Hepatocyte (in vitro differentiated cells): ENCODE measurements around the gene GSTM5. TPM values are rescaled to one million over a fixed set of nuclear protein-coding genes. Genes with fewer than 3 reads are reported as not detected.

ENCODE experiments used
- DNase-seq: peaks from one replicate; pipeline ENCODE4 v3.0.0-alpha.2; 2016; ENCODE audit warnings: low spot score
- H2AFZ ChIP-seq: fragments of 200-600 bp; sonication (generic); 2 replicates; pipeline ENCODE4 v1.6.0; 2016; ENCODE audit warnings: antibody characterized with exemption, mild to moderate bottlenecking
- H3K27ac ChIP-seq: fragments of 200-600 bp; sonication (generic); 2 replicates; pipeline ENCODE4 v1.5.1; 2016; ENCODE audit warnings: mild to moderate bottlenecking
- H3K27me3 ChIP-seq: fragments of 200-600 bp; sonication (generic); 2 replicates; pipeline ENCODE4 v1.6.1; 2016
- H3K36me3 ChIP-seq: fragments of 200-600 bp; sonication (generic); replicated peaks from 2 replicates; pipeline ENCODE4 v1.5.1; 2016; ENCODE audit warnings: low read depth; ENCODE audit not compliant: insufficient read depth
- H3K4me1 ChIP-seq: fragments of 200-600 bp; sonication (generic); 2 replicates; pipeline ENCODE4 v1.5.1; 2016; ENCODE audit warnings: mild to moderate bottlenecking, moderate library complexity; ENCODE audit not compliant: insufficient read depth
- H3K4me2 ChIP-seq: fragments of 200-600 bp; sonication (generic); 2 replicates; pipeline ENCODE4 v1.6.0; 2016
- H3K4me3 ChIP-seq: fragments of 200-600 bp; sonication (generic); 2 replicates; pipeline ENCODE4 v1.5.1; 2016; ENCODE audit warnings: mild to moderate bottlenecking
- H3K79me2 ChIP-seq: fragments of 200-600 bp; sonication (generic); 2 replicates; pipeline ENCODE4 v1.6.0; 2017; ENCODE audit warnings: mild to moderate bottlenecking
- H3K9me2 ChIP-seq: fragments of 200-600 bp; sonication (generic); replicated peaks from 2 replicates; pipeline ENCODE4 v1.6.0; 2017; ENCODE audit warnings: mild to moderate bottlenecking; ENCODE audit not compliant: insufficient read depth
- H3K9me3 ChIP-seq: fragments of 200-600 bp; sonication (generic); 2 replicates; pipeline ENCODE4 v1.5.1; 2016; ENCODE audit warnings: low read depth, mild to moderate bottlenecking
- H4K20me1 ChIP-seq: fragments of 200-600 bp; sonication (generic); 2 replicates; pipeline ENCODE4 v1.6.0; 2016; ENCODE audit warnings: mild to moderate bottlenecking; ENCODE audit not compliant: insufficient read depth, poor library complexity, severe bottlenecking
- CTCF ChIP-seq: fragments of 200-600 bp; sonication (generic); IDR thresholded peaks from 2 replicates; pipeline ENCODE4 v1.5.1; 2016; ENCODE audit warnings: antibody characterized with exemption, mild to moderate bottlenecking; ENCODE audit not compliant: poor library complexity
- EZH2 ChIP-seq: fragments of 200-600 bp; sonication (generic); IDR thresholded peaks from 2 replicates; pipeline ENCODE4 v1.6.1; 2016; ENCODE audit warnings: antibody characterized with exemption, mild to moderate bottlenecking, borderline replicate concordance
- EZH2phosphoT487 ChIP-seq: fragments of 200-600 bp; sonication (generic); IDR thresholded peaks from one replicate; pipeline ENCODE4 v1.6.1; 2018; ENCODE audit warnings: antibody characterized with exemption, mild to moderate bottlenecking, low read depth, moderate library complexity; ENCODE audit not compliant: unreplicated experiment, severe bottlenecking
- WGBS: methylation state at CpG from one replicate; pipeline ENCODE4 v1.1.6; 2016; ENCODE audit warnings: low lambda C conversion rate; ENCODE audit errors: missing lambda C conversion rate; 5-methylcytosine and 5-hydroxymethylcytosine counted together
- polyA plus RNA-seq: library from polyadenylated mRNA; unstranded; fragments of >200 nt; fragmentation: Nextera tagmentation; extraction: Ambion mirVana; gene quantifications from 2 replicates; pipeline ENCODE4 v1.2.1, GENCODE V29; 2016
- total RNA-seq: library from RNA; depleted of rRNA; stranded (reverse); fragments of >200 nt; gene quantifications from 2 replicates; pipeline ENCODE4 v1.2.3, GENCODE V29; 2014

GSTM5 gene
- total and polyA plus RNA-seq, 2 experiments from 2014 or later, result 1.2 to 3.0 TPM

- H3K4me1 ChIP-seq, result peaks cover 3% of the 10 kb centered on the region
- WGBS, result 80% methylated on average over 3 of the region's 3 CpGs
Observed at GRCh38 chr1:109716121-109716520, 4.1 kb downstream of the GSTM5 start.

GRCh38 chr1:109716570-109717090 lies 4.6 kb downstream of the GSTM5 start:
- no peaks in the 10 kb centered on the region for H3K9me2 ChIP-seq
- no peak overlapping the region for H3K27ac ChIP-seq
- H3K9me3 ChIP-seq, result no peaks in the 10 kb centered on the region
- H3K4me1 ChIP-seq, result peaks cover 7% of the 10 kb centered on the region
- no peak overlapping the region for H2AFZ ChIP-seq
- no peaks in the 10 kb centered on the region for H3K27me3 ChIP-seq
- no peaks in the 10 kb centered on the region for H3K36me3 ChIP-seq
- H3K4me2 ChIP-seq, result no peak overlapping the region
- H3K79me2 ChIP-seq, result no peaks in the 10 kb centered on the region
- no peak overlapping the region for H3K4me3 ChIP-seq
- TF ChIP-seq CTCF (no peak), EZH2phosphoT487 (no peak), EZH2 (no peak)
- H4K20me1 ChIP-seq, result no peaks in the 10 kb centered on the region
- no peak for DNase-seq
- WGBS, result 93% methylated on average over 3 of the region's 3 CpGs

More at GRCh38 chr1:109716121-109716520, 4.1 kb downstream of the GSTM5 start:
- no peaks in the 10 kb centered on the region for H3K9me3 ChIP-seq
- H3K27ac ChIP-seq, result no peak overlapping the region
- no peak for DNase-seq
- no peak overlapping the region for H3K4me2 ChIP-seq
- H3K79me2 ChIP-seq, result no peaks in the 10 kb centered on the region
- no peaks in the 10 kb centered on the region for H4K20me1 ChIP-seq
- TF ChIP-seq CTCF (no peak), EZH2 (no peak), EZH2phosphoT487 (no peak)
- H3K27me3 ChIP-seq, result no peaks in the 10 kb centered on the region
- no peak overlapping the region for H3K4me3 ChIP-seq
- no peaks in the 10 kb centered on the region for H3K9me2 ChIP-seq
- no peak overlapping the region for H2AFZ ChIP-seq
- H3K36me3 ChIP-seq, result no peaks in the 10 kb centered on the region

GRCh38 chr1:109717729-109718128 lies 5.7 kb downstream of the GSTM5 start:
- H3K27ac ChIP-seq, result no peak overlapping the region
- H3K36me3 ChIP-seq, result no peaks in the 10 kb centered on the region
- no peaks in the 10 kb centered on the region for H3K27me3 ChIP-seq
- no peaks in the 10 kb centered on the region for H4K20me1 ChIP-seq
- DNase-seq, result no peak
- no peak overlapping the region for H2AFZ ChIP-seq
- H3K9me2 ChIP-seq, result no peaks in the 10 kb centered on the region
- H3K4me2 ChIP-seq, result no peak overlapping the region
- no peak overlapping the region for H3K4me3 ChIP-seq
- 89% methylated on average over 5 of the region's 5 CpGs for WGBS
- H3K9me3 ChIP-seq, result no peaks in the 10 kb centered on the region
- no peak for TF ChIP-seq EZH2
- TF ChIP-seq EZH2phosphoT487, result no peak
- H3K79me2 ChIP-seq, result no peaks in the 10 kb centered on the region
- peaks cover 7% of the 10 kb centered on the region for H3K4me1 ChIP-seq

- Histone ChIP-seq H3K9me3 (no peaks in the 10 kb centered on the region), H4K20me1 (no peaks in the 10 kb centered on the region), H3K36me3 (no peaks in the 10 kb centered on the region), H3K27ac (no peak overlapping the region), H3K4me3 (no peak overlapping the region), H3K79me2 (no peaks in the 10 kb centered on the region), H3K27me3 (no peaks in the 10 kb centered on the region), H3K4me2 (no peak overlapping the region), H2AFZ (no peak overlapping the region), H3K4me1 (peaks cover 7% of the 10 kb centered on the region), H3K9me2 (no peaks in the 10 kb centered on the region)
- WGBS, result 82% methylated on average over 2 of the region's 2 CpGs
- no peak for DNase-seq
- no peak for TF ChIP-seq EZH2phosphoT487
- TF ChIP-seq EZH2, result no peak
- TF ChIP-seq CTCF, result peak; percentile 22
Observed at GRCh38 chr1:109718495-109718894, 6.4 kb downstream of the GSTM5 start.
